Uterus (tissue), 2 donors: ENCODE measurements around the gene NCAM1.

Experiments used
- CTCF ChIP-seq, 4 experiments: fragments of 200-600 bp in 2 of 4; fragments of 450-650 bp in 2 of 4; sonication (generic) in 2 of 4; IDR thresholded peaks; one replicate each; pipeline ENCODE4 v1.5.1; 2016 to 2019; ENCODE audit warnings: antibody characterized with exemption in 4 of 4, mild to moderate bottlenecking in 2 of 4, moderate library complexity in 1 of 4
- POLR2A ChIP-seq, 2 donors: fragments of 450-650 bp; IDR thresholded peaks; one replicate each; pipeline ENCODE4 v1.6.1; 2016; ENCODE audit warnings: antibody characterized with exemption in 2 of 2, mild to moderate bottlenecking in 1 of 2, moderate library complexity in 1 of 2

GRCh38 chr11:113057038-113057437 is 95.8 kb downstream of the NCAM1 start:
- TF ChIP-seq POLR2A (IDR thresholded peaks at IDR 0.05), result no peak
- no peak for TF ChIP-seq CTCF (IDR thresholded peaks at IDR 0.05)
